ENCODE measurements around the gene MYO1E. TPM values are rescaled to one million over a fixed set of nuclear protein-coding genes. Genes with fewer than 3 reads are reported as not detected.

Gene MYO1E
- total RNA-seq, 2 experiments from 2014 or later = 1.5 to 26.5 TPM

GRCh38 chr15:59244337-59244736 lies 128.3 kb downstream of the MYO1E start:
- Histone ChIP-seq H4K20me1 (ENCODE audit: insufficient read depth, low read length) (no peaks in the 10 kb centered on the region), H3K36me3 (ENCODE audit: insufficient read depth, low read length) (no peaks in the 10 kb centered on the region), H3K27ac (ENCODE audit: low read depth, low read length, poor library complexity, severe bottlenecking) (no peak overlapping the region), H3K79me2 (ENCODE audit: insufficient read depth, low read depth, low read length) (no peaks in the 10 kb centered on the region), H3K4me2 (ENCODE audit: low read length) (no peak overlapping the region), H3K4me3 (ENCODE audit: low read depth, low read length, poor library complexity, severe bottlenecking) (no peak overlapping the region), H3K4me1 (ENCODE audit: insufficient read depth, low read length, poor library complexity, severe bottlenecking) (peaks cover 34% of the 10 kb centered on the region), H3K9me2 (ENCODE audit: insufficient read depth, low read length) (no peaks in the 10 kb centered on the region), H2AFZ (ENCODE audit: low read length) (peak overlapping the region; percentile 14; the same call in 1 of the 2 replicates), H3K9me3 (ENCODE audit: low read length) (no peaks in the 10 kb centered on the region)
- intact Hi-C loops (cut with micrococcal nuclease; ENCODE audit: unreplicated experiment) = no loop called here
- TF ChIP-seq EZH2phosphoT487 (IDR thresholded peaks at IDR 0.05; ENCODE audit: borderline replicate concordance, low read depth, low read length) = no peak
- TF ChIP-seq CTCF (conservative IDR thresholded peaks at IDR 0.05; ENCODE audit: low read length) = no peak
- ChIA-PET CTCF (ENCODE audit: unreplicated experiment) (interaction anchor here (1.1 kb wide), 1 partner anchor 284 kb away, joined by 3 read pairs; no protein-coding TSS in a partner anchor), POLR2A (interaction anchor here (0.8 kb wide), 1 partner anchor 46 kb away, joined by 4 read pairs; no protein-coding TSS in a partner anchor)
- BruUV-seq (replicated peaks) = no TSS peak
- DNase-seq (ENCODE audit: low spot score) = no peak

- H3K9me3 ChIP-seq (ENCODE audit: low read length) = no peaks in the 10 kb centered on the region
- no peaks in the 10 kb centered on the region for H3K79me2 ChIP-seq (ENCODE audit: insufficient read depth, low read depth, low read length)
- TF ChIP-seq EZH2phosphoT487 (IDR thresholded peaks at IDR 0.05; ENCODE audit: borderline replicate concordance, low read depth, low read length) (no peak), CTCF (conservative IDR thresholded peaks at IDR 0.05; ENCODE audit: low read length) (no peak)
- H3K36me3 ChIP-seq (ENCODE audit: insufficient read depth, low read length) = no peaks in the 10 kb centered on the region
- H3K4me1 ChIP-seq (ENCODE audit: insufficient read depth, low read length, poor library complexity, severe bottlenecking) = peaks cover 29% of the 10 kb centered on the region
- no peak overlapping the region for H3K4me2 ChIP-seq (ENCODE audit: low read length)
- no peak overlapping the region for H2AFZ ChIP-seq (ENCODE audit: low read length)
- no TSS peak for BruUV-seq (replicated peaks)
- H4K20me1 ChIP-seq (ENCODE audit: insufficient read depth, low read length) = no peaks in the 10 kb centered on the region
- no peak for DNase-seq (ENCODE audit: low spot score)
- CTCF ChIA-PET (ENCODE audit: unreplicated experiment) = no interaction called here
- intact Hi-C loops (cut with micrococcal nuclease; ENCODE audit: unreplicated experiment) = no loop called here
- H3K4me3 ChIP-seq (ENCODE audit: low read depth, low read length, poor library complexity, severe bottlenecking) = no peak overlapping the region
- no peak overlapping the region for H3K27ac ChIP-seq (ENCODE audit: low read depth, low read length, poor library complexity, severe bottlenecking)
- POLR2A ChIA-PET = interaction anchor here (0.6 to 0.8 kb wide), 2 partner anchors 45 to 268 kb away, joined by 3 to 4 read pairs; no protein-coding TSS in a partner anchor
- H3K9me2 ChIP-seq (ENCODE audit: insufficient read depth, low read length) = no peaks in the 10 kb centered on the region
Measured at GRCh38 chr15:59243622-59244021, 129.0 kb downstream of the MYO1E start.

- DNase-seq (ENCODE audit: low spot score) = no peak
- intact Hi-C loops (cut with micrococcal nuclease; ENCODE audit: unreplicated experiment) = no loop called here
- CTCF ChIA-PET (ENCODE audit: unreplicated experiment) = no interaction called here
- Histone ChIP-seq H3K9me3 (ENCODE audit: low read length) (no peaks in the 10 kb centered on the region), H3K79me2 (ENCODE audit: insufficient read depth, low read depth, low read length) (no peaks in the 10 kb centered on the region), H3K4me1 (ENCODE audit: insufficient read depth, low read length, poor library complexity, severe bottlenecking) (peaks cover 20% of the 10 kb centered on the region), H3K4me2 (ENCODE audit: low read length) (no peak overlapping the region), H4K20me1 (ENCODE audit: insufficient read depth, low read length) (no peaks in the 10 kb centered on the region), H3K4me3 (ENCODE audit: low read depth, low read length, poor library complexity, severe bottlenecking) (no peak overlapping the region), H3K27ac (ENCODE audit: low read depth, low read length, poor library complexity, severe bottlenecking) (no peak overlapping the region), H3K36me3 (ENCODE audit: insufficient read depth, low read length) (no peaks in the 10 kb centered on the region), H3K9me2 (ENCODE audit: insufficient read depth, low read length) (no peaks in the 10 kb centered on the region), H2AFZ (ENCODE audit: low read length) (no peak overlapping the region)
- POLR2A ChIA-PET = interaction anchor here (0.6 kb wide), 1 partner anchor 245 kb away, joined by 4 read pairs; no protein-coding TSS in a partner anchor
- no peak for TF ChIP-seq CTCF (conservative IDR thresholded peaks at IDR 0.05; ENCODE audit: low read length)
- no peak for TF ChIP-seq EZH2phosphoT487 (IDR thresholded peaks at IDR 0.05; ENCODE audit: borderline replicate concordance, low read depth, low read length)
- BruUV-seq (replicated peaks) = no TSS peak
Measured at GRCh38 chr15:59242649-59243048, 130.0 kb downstream of the MYO1E start.

Measured in OCI-LY7 (cell line).